ENCODE measurements around the gene MEIS3.
"Not testable (repeated sequence)": the region's sequence is repeated elsewhere in the genome, so short reads cannot be mapped to it uniquely, and the experiment has no call there.

Gene MEIS3

DNA sequence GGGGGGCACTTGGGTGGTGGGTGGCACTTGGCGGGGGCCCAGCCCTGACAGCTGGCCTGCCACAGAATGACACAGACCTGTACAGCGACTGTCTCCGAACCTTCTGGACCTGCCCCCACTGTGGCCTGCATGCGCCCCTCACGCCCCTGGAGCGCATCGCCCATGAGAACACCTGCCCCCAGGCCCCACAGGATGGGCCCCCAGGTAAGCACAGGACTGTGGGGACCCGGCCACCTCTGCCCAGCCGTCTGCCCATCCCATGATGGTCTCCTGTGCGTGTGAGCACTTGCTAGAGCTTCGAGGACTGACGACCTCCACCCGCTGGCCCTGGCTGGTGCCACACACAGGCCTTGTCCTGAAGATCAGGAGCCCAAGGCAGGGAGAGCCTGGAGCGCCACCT, 38.2 kb downstream of the MEIS3 start:
- no peak for DNase-seq

DNA sequence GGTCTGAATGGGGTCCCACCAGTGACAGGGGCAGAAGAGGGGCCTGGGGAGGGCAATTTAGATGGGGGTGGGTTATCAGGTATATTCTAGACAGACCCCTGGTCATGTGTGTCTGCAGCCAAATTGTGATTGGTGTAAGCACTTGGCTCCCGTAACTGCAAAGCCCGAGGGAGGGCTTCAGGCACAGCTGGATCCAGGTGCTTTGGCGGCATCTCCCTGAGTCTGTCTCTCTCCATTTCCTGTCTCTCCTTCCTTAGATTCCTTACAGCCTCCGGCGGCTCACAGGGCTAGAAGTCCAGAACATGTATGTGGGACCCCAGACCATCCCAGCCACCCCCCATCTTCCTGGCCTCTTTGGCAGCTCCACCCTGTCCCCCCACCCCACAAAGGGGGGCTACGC, 38.8 kb downstream of the MEIS3 start:
- DNase-seq: no peak

DNA sequence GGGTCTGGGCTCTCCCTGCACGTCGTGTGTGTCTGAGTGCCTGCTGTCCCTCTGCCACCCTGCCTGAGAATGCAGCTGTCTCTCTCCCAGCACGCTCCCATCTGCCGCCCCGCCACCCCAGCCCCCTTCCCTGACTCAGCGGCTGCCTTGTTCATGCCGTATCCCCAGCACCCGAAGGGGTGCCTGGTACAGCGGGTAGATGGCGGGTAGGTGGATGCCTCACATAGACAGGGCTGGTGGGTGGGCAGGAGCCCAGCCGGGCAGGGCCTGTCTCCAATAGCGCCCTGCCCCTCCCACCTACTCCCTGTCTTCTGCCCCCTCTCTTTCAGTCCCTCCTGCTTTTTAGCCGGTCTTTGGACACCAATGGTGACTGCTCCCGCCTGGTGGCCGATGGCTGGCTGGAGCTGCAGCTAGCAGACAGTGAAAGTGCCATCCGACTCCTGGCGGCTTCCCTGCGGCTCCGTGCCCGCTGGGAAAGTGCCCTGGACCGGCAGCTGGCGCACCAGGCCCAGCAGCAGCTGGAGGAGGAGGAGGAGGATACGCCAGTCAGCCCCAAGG, 39.9 kb downstream of the MEIS3 start:
- no peak for DNase-seq

DNA sequence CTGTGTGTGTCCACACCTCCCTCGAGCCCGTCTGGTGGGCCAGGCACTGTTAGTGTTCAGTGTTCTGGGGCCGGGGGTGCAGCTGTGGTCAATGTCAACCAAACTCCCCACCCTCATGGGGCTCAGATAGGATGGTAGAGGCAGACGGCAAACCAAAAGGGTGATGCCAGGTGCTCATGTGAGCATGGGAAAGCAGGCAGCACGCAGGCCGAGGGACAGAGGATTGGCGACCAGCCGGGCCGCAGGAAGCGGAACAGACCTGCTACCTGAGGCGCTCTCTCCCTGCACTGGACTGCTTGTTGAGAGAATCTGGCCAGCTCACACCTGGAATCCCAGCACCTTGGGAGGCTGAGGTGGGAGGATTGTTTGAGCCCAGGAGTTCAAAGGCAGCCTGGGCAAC, 41.1 kb downstream of the MEIS3 start:
- no peak for DNase-seq

DNA sequence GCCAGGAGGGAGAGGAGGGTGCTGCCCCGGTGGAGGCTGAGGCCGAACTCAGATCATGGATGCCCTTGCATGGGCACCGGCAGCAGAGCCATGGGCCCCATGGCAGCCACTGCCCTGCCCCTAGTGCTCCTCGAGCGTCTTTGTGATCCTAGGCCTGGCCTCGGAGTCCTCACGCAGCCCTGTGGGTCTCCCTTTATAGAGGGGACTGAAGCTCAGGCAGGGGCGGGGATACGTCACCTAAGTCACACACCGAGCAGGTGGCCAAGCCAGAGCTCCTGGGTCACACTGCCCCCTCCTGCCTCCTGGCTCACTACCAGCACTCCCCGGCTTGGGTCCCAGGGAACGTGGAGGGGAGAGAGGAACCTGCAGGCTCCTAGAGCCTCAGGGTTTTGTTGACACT, 41.5 kb downstream of the MEIS3 start:
- DNase-seq: no peak

DNA sequence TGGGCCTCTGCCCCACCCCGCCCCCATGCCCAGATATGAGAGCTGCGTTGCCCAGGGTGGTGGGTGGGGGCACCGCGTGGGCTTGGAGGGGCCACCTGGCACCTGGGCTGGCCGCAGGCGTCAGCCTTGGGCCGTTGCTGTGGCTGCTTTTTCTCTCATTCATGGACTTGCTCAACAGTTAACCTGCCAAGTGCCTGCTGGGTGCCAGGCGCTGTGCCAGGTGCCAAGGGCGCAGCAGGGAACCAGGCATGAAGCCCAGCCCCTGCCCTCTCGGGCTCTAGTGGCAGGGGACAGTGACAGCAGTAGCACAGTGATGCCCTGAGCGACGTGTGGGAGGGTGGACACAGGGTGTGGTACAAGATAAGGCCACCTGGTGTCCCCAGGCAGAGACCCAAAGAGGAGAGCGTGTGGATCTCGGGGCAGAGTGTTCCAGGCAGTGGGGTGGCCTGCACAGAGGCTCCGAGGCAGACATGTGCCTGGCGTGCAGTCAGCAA, 42.1 kb downstream of the MEIS3 start:
- no peak for DNase-seq

DNA sequence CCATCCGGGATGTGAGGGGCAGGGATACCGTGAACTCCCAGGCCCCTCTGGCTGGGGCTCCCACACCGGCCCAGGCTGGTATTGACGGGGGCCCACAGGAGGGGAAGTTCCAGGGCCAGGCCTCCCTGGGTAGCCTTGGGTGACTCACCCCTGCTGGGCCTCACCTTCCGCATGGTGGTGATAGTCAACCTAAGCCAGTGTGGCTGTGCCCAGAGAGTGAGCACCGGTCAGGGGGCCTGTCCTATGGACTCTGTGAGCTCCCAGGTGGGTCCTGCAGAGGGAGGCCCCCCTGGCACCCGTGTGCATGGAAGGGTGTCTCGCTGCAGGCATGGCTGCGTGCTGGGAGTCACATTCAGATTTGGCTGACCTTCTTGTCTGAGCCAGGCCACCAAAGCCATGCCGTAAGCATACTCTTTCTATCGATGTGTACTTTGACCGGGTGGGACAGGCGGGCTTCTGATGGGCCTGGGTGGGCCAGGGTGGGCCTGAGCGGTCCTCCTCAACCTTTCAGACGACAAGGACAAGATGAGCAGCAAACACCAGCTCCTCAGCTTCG, 42.7 kb downstream of the MEIS3 start:
- no peak for DNase-seq

DNA sequence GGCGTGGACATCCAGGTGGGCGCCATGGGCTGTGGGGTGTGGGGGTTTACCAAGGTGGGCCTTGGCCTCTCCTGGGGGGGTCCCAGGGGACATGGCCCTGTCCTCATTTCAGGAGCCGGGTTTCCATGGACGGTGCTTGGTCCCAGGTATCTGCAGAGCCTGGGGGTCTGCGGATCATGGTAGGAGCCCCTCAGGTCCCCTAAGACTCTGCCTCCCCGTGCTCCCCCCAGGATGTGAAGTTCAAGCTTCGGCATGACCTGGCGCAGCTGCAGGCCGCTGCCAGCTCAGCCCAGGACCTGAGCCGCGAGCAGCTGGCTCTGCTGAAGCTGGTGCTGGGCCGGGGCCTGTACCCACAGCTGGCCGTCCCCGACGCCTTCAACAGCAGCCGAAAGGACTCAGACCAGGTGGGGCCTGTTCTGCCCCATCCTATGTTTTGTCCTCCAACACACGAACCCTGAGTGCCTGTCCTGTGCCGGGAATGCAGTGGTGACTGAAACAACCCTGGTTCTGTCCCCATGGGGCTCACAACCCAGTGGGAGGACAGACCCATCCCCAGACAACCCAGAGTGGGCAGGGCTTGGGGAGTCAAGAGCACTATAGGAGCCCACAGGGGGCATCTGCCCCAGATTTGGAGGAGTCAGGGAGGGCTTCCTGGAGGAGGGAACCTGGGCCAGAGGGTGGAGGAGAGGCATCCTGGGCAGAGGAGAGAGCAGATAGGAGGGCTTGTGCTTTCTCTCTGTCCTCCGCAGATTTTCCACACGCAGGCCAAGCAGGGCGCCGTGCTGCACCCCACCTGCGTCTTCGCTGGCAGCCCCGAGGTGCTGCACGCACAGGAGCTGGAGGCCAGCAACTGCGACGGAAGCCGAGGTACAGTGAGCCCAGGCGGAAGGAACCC, 43.4 kb downstream of the MEIS3 start:
- no peak for DNase-seq

DNA sequence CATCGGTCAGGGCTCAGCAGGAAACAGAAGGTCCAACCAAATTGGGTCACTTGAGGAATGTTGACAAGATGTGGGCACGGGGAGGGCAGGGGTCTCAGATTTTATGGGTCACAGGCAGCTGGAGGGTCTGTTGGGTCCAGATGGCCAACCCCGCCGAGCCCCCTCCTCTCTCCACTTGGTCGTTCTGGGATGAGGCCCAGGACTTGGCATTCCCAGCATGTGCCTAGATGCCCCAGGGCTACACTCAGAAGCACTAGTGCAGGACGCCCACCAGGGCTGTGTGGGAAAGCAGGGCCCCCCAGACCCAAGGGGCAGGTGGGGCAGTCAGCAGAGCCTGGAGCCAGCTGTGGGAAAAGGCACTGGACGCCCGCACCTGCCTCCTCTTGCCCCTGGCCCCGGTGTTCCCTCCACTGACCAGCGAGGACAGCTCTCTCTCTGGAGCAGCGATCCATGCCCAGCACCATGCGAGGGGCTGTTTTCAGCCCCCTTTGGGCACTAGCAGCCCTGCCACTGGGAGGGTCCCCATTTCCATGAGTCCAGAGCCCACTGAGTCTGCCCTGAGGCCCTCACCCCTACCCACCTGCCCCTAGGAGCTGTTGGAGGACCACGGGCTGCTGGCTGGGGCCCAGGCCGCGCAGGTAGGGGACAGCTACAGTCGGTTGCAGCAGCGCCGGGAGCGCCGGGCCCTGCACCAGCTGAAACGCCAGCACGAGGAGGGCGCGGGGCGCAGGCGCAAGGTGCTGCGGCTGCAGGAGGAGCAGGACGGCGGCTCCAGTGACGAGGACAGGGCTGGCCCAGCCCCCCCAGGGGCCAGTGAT, 44.2 kb downstream of the MEIS3 start:
- no peak for DNase-seq

DNA sequence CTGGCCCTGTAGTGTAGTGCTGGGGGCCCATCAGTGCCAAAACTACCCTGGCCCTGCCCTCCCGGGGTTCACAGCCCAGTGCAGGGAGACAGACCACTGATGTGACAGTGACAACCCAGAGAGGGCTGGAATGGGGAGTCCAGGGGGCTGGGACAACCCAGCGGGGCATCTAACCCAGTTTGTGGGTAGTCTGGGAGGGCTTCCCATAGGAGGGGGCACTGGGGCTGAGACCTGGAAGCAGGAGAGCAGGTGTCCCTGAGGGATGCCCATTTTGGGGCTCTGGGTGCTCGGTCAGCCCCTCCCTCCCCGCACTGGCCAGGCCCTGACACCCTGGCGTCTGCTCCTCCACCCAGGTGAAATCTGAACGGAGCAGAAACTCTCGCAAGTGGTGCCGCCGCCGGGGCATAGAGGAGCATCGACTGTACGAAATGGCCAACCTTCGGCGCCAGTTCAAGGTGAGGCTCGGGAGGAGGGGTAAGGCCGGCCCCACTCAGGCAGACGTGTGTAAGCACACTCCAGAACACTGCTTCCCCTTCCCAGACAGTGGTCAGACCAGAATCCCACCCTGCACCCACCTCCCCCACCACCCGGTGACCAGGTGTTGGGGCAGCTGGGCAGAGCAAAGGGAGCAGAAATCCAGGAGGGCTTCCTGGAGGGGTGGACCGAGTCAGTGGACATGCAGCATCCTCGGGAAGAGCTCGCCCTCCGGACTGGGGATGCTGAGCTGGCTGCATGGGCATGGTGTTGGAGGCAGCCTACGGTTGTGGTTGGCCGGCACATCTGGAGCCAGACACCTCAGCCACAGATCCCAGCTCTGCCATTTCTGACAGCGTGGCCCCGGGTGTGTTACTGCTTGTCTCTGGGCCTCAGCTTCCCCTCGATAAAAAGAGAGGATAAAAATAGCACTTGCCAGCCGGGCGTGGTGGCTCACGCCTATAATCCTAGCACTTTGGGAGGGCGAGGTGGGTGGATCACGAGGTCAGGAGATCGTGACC, 45.8 kb downstream of the MEIS3 start:
- no peak for DNase-seq

DNA sequence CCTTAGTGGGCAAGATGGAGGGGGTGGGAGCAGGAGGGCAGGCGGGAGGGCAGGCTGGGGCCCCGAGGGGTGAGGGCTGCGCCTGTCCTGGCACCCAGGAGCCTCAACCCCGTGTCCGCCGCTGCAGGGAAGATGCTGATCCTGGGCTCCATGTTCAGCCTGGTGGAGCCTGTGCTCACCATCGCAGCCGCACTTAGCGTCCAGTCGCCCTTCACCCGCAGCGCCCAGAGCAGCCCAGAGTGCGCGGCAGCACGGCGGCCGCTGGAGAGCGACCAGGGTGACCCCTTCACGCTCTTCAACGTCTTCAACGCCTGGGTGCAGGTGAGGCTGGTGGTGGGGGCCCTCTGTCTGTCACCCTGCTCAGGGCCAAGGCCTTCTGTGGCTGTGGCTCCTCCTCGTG, 46.7 kb downstream of the MEIS3 start:
- no peak for DNase-seq

DNA sequence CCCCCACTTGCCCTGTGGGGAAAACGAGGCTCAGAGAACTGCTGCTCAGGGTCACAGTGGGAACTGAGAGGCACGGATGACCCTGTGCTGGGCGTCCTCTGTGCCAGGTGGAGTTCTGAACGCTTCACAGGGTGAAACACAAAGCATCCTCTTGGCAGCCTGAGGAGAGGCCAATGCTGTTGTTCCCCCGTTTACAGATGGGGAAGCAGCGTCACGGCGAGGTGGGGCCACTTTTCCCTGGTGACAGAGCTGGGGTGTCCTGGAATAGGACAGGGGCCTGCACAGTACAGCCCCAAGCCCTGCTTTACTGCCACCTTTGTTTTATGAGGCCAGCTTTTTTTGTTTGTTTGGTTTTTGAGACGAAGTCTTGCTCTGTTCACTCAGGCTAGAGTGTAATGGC, 48.1 kb downstream of the MEIS3 start:
- no peak for DNase-seq

DNA sequence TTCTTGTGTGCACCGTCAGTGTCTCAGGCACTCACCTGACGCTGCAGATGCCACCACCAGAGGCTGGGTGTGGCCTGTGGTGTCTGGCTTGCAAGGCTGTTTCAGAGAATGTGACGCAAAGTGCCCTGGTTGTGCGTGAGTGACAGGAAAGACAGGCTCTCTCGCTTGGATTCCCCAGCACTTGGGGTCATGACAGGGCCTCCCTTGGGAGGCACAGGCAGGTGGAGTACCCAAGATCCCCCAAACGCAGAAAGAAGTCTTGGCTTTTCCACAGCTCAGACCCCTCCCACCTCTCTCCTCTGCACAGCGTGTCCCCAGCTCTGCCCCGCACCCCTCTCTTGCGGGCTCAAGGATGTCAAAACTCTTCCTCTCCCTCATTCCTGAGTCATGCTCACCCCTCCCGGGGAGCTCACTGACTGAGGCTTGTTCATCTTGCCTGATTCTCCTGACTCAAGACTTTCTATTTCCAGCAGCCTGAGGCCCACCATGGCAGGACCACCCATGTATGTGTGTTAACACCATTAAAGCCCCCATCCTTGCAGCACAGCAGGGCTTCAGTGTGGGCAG, 49.2 kb downstream of the MEIS3 start:
- no peak for DNase-seq

DNA sequence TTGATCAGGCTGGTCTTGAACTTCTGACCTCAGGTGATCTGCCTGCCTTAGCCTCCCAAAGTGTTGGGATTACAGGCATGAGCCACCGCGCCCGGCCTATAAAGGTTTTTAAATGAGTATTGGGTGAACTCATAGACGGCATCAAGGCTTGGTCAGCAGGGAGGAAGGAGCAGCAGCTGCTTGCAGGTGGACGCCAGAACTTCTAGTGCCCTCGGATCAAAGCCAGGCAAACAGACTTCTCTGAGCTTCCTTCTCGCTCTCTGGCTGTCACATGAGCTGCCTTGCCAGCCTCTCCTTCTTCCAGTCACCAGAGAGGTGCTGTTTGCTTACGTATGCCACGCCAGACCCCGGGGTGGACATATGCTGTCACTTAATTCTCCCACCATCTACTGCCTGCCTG, 53.9 kb downstream of the MEIS3 start:
- not testable (repeated sequence) for DNase-seq

DNA sequence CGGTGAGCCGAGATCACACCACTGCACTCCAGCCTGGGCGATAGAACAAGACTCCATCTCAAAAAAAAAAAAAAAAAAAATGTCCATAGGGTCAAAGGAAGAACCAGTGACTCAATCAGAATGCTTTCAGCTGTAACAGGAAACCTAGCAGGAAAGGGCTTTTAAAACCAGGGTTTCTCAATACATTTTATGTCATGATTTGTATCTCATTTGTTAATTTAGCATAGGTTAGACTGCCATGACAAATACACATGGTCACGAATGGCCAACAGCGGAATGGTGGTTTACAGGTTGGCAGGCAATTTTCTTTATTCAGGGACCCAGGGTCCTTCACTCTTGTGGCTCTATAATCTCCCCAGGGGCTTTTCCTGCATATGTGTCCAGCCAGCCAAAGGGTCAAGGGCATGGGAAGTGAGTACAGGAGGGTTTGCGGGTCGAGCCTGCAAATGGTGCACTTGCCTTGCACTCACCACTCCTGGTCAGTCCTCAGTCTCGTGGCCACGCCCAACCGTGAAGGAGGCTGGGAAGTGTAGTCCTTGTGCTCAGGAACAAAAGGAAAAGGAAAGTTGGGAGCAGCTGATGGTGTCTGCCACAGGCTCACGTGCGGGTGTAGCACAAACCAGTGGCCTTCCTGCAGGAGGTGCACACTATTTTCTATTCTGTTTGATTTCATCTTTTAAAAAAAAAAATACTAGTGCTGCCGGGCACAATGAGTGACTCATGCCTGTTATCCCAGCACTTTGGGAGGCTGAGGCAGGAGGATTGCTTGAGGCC, 55.4 kb downstream of the MEIS3 start:
- no peak for DNase-seq

DNA sequence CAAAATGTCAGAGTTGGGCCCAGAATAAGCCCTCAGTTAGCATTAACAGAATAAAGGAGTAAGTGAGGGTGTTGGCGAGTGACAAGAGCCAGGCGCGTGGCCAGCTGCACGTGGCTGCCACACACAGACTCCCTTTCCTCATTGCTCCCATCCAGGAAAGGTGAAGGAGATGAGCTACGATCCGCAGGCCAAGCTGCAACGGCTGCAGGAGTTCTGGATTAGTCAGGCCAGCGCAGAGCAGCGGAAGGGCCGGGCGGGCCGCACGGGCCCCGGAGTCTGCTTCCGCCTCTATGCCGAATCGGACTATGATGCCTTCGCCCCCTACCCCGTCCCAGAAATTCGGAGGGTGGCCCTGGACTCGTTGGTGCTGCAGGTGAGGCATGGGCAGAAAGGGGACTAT, 57.0 kb downstream of the MEIS3 start:
- no peak for DNase-seq

DNA sequence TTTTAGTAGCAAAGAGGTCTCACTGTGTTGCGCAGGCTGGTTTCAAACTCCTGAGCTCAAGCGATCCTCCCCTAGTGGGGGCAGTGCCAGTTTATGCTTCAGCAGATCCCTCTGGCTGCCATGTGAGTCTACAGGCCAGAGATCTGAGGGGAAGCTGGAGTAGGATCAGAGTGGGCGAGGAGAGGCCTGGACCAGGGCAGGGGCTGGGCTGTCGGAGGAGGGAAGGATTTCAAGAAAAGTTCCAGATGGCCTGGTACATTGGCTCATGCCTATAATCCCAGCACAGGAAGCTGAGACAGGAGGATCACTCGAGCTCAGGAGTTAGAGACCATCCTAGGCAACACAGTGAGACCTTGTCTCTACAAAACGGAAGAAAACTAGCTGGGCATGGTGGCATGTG, 60.4 kb downstream of the MEIS3 start:
- DNase-seq: no peak

DNA sequence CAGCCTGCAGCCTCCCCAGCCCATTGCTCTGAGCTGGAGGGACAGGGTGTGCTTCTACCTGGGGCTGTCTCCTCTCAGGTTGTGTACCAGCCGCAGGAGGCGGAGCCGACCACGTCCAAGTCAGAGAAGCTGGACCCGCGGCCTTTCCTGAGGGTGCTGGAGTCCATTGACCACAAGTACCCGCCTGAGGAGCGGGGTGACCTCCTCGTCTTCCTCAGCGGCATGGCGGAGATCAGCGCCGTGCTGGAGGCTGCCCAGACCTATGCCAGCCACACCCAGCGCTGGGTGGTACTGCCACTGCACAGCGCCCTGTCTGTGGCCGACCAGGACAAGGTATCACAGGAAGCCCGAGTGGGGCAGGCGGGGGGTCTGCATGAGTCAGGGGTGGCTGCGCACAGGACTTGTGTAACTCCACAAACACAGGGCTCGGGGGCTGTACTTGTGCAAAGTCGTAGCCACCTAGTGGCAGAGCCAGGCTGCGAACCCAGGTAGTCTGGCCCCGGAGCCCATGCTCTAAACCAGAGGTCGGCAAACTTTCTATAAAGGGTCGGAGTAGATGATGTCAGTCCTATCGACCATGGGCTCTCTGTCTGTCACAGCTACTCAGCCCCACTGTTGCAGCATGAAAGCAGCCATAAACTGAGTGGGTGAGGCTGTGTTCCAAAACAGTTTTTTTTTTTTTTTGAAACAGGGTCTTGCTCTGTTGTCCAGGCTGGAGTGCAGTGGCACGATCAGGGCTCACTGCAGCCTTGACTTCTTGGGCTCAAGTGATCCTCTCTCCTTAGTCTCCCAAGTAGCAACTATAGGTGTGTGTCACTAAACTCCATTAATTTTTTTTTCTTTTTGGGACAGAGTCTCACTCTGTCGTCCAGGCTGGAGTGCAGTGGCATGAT, 61.3 kb downstream of the MEIS3 start:
- DNase-seq: no peak

DNA sequence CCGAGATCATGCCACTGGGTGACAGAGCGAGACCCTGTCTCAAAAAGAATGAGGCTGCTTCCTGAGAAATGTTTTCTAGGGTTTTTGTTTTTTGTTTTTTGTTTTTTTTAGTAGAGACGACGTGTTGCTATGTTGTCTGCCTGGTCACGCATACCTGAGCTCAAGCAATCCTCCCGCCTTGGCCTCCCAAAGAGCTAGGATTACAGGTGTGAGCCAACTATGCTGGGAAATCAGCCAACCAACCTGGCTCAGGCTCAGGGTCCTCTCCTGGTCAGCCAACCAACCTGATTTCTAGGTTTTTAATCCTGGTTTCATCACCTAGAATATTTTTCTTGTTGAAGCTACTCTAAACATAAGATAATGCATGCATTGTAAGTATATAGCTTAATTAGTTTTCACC, 62.4 kb downstream of the MEIS3 start:
- DNase-seq: no peak

DNA sequence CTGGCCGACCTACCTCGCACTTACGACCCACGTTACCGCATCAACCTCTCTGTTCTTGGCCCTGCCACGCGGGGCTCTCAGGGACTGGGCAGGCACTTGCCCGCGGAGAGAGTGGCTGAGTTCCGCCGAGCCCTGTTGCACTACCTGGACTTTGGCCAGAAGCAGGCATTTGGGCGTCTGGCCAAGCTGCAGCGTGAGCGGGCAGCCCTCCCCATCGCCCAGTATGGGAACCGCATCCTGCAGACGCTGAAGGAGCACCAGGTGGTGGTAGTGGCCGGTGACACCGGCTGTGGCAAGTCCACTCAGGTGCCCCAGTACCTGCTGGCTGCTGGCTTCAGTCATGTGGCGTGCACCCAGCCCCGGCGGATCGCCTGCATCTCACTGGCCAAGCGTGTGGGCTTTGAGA, 66.0 kb downstream of the MEIS3 start:
- DNase-seq: no peak

Data from CD4-positive, alpha-beta T cell treated with Interleukin-10 for 1 hour (primary cell).